HEK293T (cell line): ENCODE data around the gene CD79A.
"Not testable (repeated sequence)": the region's sequence is repeated elsewhere in the genome, so short reads cannot be mapped to it uniquely, and the experiment has no call there.

ENCODE experiments used
- CTCF ChIA-PET: fragments of 350-600 bp; formaldehyde crosslinking; extraction: SDS; loops from one replicate; lab custom pipeline; 2021; ENCODE audit warnings: antibody characterized with exemption, inconsistent platforms; lab: Yijun Ruan, JAX
- POLR2A ChIA-PET: fragments of 350-600 bp; formaldehyde crosslinking; extraction: SDS; loops from one replicate; lab custom pipeline; 2020; ENCODE audit warnings: antibody characterized with exemption, inconsistent platforms; lab: Yijun Ruan, JAX
- DNase-seq: peaks from one replicate; pipeline ENCODE4 v3.0.0; 2012; ENCODE audit warnings: mixed read lengths; ENCODE audit errors: extremely low spot score
- ARNT ChIP-seq: fragments of 450-650 bp; IDR thresholded peaks from 2 replicates; pipeline ENCODE4 v1.6.1; 2017; ENCODE audit warnings: mild to moderate bottlenecking
- BHLHE40 ChIP-seq: fragments of 450-650 bp; IDR thresholded peaks from 2 replicates; pipeline ENCODE4 v1.6.1; 2016; ENCODE audit warnings: mild to moderate bottlenecking, moderate library complexity, borderline replicate concordance
- CTBP1 ChIP-seq: fragments of 450-650 bp; IDR thresholded peaks from 2 replicates; pipeline ENCODE4 v1.6.1; 2016; ENCODE audit warnings: borderline replicate concordance
- ELF4 ChIP-seq: fragments of 450-650 bp; IDR thresholded peaks from 2 replicates; pipeline ENCODE4 v1.6.1; 2017; ENCODE audit warnings: antibody characterized with exemption
- FOXA1 ChIP-seq: fragments of 450-650 bp; IDR thresholded peaks from 2 replicates; pipeline ENCODE4 v1.6.1; 2016; ENCODE audit warnings: mild to moderate bottlenecking
- FOXK2 ChIP-seq: fragments of 450-650 bp; IDR thresholded peaks from 2 replicates; pipeline ENCODE4 v1.6.1; 2016; ENCODE audit warnings: mild to moderate bottlenecking
- FOXM1 ChIP-seq: fragments of 450-650 bp; IDR thresholded peaks from 2 replicates; pipeline ENCODE4 v1.6.1; 2017; ENCODE audit warnings: mild to moderate bottlenecking, borderline replicate concordance
- HDGF ChIP-seq: fragments of 450-650 bp; IDR thresholded peaks from 2 replicates; pipeline ENCODE4 v1.6.1; 2017; ENCODE audit warnings: antibody characterized with exemption, borderline replicate concordance
- L3MBTL2 ChIP-seq: fragments of 450-650 bp; conservative IDR thresholded peaks from 2 replicates; pipeline ENCODE4 v1.6.1; 2016; ENCODE audit warnings: mild to moderate bottlenecking
- LEF1 ChIP-seq: fragments of 450-650 bp; IDR thresholded peaks from 2 replicates; pipeline ENCODE4 v1.6.1; 2017; ENCODE audit warnings: mild to moderate bottlenecking, borderline replicate concordance
- NFRKB ChIP-seq: fragments of 450-650 bp; IDR thresholded peaks from 2 replicates; pipeline ENCODE4 v1.6.1; 2016; ENCODE audit warnings: mild to moderate bottlenecking, moderate library complexity
- PKNOX1 ChIP-seq: fragments of 450-650 bp; IDR thresholded peaks from 2 replicates; pipeline ENCODE4 v1.6.1; 2016
- SP1 ChIP-seq: fragments of 450-650 bp; IDR thresholded peaks from 2 replicates; pipeline ENCODE4 v1.6.1; 2017
- SUZ12 ChIP-seq: fragments of 450-650 bp; IDR thresholded peaks from 2 replicates; pipeline ENCODE4 v1.6.1; 2016; ENCODE audit warnings: mild to moderate bottlenecking
- TARDBP ChIP-seq: fragments of 450-650 bp; IDR thresholded peaks from 2 replicates; pipeline ENCODE4 v1.6.1; 2016
- ZNF384 ChIP-seq: fragments of 450-650 bp; IDR thresholded peaks from 2 replicates; pipeline ENCODE4 v1.6.1; 2016

CD79A gene

DNA sequence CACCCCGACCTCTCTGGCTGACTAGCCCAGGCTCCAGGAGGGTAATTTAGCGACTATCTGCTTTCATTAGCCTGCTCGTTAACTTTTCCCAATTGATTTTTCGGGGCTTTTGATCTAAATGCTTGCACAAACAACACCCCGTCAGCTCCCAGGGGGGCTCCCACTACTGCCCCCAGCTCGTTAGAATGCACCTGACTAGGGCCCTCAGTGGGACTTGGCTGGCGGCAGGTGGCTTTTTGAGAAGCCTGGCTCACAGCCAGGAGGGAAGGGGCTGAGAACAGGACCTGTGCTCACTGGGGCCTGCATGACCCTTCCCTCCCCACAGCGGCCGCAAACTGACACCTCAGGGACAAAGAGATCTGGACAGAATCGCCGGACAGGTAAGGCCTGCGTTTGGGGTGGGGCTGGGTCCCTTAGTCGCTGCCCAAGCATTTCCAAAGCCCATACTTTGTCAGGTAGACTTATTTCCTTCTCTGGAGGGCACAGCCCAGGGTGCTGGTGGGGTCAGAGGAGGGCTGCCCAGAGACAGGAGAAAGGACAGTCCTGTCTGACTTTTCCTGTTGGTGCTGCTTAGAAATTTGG lies 7.6 kb upstream of the CD79A start:
- TF ChIP-seq TARDBP, result no peak
- no peak for TF ChIP-seq SP1
- TF ChIP-seq ELF4, result no peak
- no peak for TF ChIP-seq PKNOX1
- TF ChIP-seq NFRKB, result no peak
- TF ChIP-seq FOXM1, result no peak
- no peak for TF ChIP-seq HDGF
- TF ChIP-seq FOXA1, result no peak
- POLR2A ChIA-PET, result interaction anchor here (1.0 kb wide), 1 partner anchor 9 kb away, joined by 7 read pairs; the partner anchor contains the start of gene RPS19
- CTCF ChIA-PET, result no interaction called here
- DNase-seq, result no peak

DNA sequence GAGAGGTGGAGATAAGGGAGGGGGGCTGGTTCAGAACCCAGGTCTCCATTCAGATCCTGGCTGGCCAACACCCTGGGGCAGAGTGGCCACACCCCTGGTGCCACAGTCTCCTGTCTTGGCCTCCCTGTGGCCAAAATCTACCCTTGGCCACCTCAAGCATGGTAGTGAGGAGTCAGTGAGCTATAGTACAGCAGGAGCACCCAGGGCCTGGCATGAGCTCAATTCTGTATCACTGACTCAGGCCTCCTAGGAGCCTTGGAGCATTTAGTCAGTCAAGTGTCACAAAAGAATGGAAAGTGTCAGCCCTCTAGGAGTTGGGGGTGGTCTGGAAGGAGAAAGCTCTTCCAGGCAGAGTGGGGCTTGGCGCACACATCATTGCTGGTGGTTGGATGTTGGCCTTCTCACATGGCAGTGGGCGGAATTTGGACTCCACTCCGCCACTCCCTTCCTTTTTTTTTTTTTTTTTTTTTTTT lies 6.6 kb upstream of the CD79A start:
- no peak for TF ChIP-seq SP1
- ChIA-PET CTCF (no interaction called here), POLR2A (interaction anchor here (4.1 kb wide), 1 partner anchor 11 kb away, joined by 43 read pairs; the partner anchor contains the start of gene RPS19)
- DNase-seq, result no peak

- POLR2A ChIA-PET, result interaction anchor here (2.7 to 4.1 kb wide), 2 partner anchors 12 to 87 kb away, joined by 15 to 43 read pairs; partner anchors contain the start of genes RABAC1 and RPS19
Measured at GRCh38 chr19:41871573-41872383, 5.3 kb upstream of the CD79A start.

DNA sequence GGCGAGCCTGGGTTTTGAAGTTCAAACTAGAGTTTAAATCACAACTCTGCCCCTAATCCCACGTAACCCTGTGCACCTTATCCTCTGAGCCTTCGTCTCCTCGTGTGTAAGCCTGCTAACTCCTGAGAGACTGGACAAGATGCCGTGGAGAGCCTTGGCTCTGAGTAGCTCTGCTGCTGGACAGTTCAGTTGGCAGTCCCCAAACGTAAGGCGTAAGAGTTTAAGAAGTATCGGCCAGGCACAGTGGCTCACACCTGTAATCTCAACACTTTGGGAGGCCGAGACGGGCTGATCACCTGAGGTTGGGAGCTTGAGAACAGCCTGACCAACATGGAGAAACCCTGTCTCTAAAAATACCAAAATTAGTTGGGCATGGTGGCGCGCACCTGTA lies 4.7 kb upstream of the CD79A start:
- POLR2A ChIA-PET, result interaction anchor here (1.2 to 4.1 kb wide), 3 partner anchors 13 to 509 kb away, joined by 3 to 43 read pairs (median 15); partner anchors contain the start of genes B9D2, RABAC1 and RPS19
- DNase-seq, result no peak
- TF ChIP-seq L3MBTL2, result no peak
- 0 out of 2 replicates have a peak, but pooled peaks have one; percentile 16 for TF ChIP-seq BHLHE40
- CTCF ChIA-PET, result interaction anchor here (0.8 to 2.1 kb wide), 4 partner anchors 69 to 163 kb away, joined by 3 to 9 read pairs (median 3); no protein-coding TSS in a partner anchor

More at GRCh38 chr19:41871573-41872383, 5.3 kb upstream of the CD79A start:
- CTCF ChIA-PET, result no interaction called here
- TF ChIP-seq L3MBTL2, result no peak
- no peak for DNase-seq

- ChIA-PET POLR2A (interaction anchor here (0.8 to 4.1 kb wide), 7 partner anchors 10 to 509 kb away, joined by 3 to 43 read pairs (median 4); partner anchors contain the start of genes B9D2, RABAC1 and RPS19), CTCF (interaction anchor here (0.8 to 2.1 kb wide), 6 partner anchors 9 to 162 kb away, joined by 3 to 9 read pairs (median 3); no protein-coding TSS in a partner anchor)
- TF ChIP-seq ELF4 (no peak), HDGF (no peak), CTBP1 (no peak), NFRKB (no peak), TARDBP (no peak), FOXK2 (no peak), SP1 (no peak), FOXM1 (no peak), SUZ12 (no peak), BHLHE40 (no peak), ARNT (no peak), ZNF384 (no peak)
- DNase-seq, result peak; percentile 69
Measured at GRCh38 chr19:41872775-41873647, 4.1 kb upstream of the CD79A start.

GRCh38 chr19:41875973-41876372 lies 1.1 kb upstream of the CD79A start:
- CTCF ChIA-PET, result interaction anchor here (0.8 to 1.2 kb wide), 2 partner anchors 58 to 152 kb away, joined by 3 read pairs; no protein-coding TSS in a partner anchor
- DNase-seq, POLR2A ChIA-PET: not testable (repeated sequence)

DNA sequence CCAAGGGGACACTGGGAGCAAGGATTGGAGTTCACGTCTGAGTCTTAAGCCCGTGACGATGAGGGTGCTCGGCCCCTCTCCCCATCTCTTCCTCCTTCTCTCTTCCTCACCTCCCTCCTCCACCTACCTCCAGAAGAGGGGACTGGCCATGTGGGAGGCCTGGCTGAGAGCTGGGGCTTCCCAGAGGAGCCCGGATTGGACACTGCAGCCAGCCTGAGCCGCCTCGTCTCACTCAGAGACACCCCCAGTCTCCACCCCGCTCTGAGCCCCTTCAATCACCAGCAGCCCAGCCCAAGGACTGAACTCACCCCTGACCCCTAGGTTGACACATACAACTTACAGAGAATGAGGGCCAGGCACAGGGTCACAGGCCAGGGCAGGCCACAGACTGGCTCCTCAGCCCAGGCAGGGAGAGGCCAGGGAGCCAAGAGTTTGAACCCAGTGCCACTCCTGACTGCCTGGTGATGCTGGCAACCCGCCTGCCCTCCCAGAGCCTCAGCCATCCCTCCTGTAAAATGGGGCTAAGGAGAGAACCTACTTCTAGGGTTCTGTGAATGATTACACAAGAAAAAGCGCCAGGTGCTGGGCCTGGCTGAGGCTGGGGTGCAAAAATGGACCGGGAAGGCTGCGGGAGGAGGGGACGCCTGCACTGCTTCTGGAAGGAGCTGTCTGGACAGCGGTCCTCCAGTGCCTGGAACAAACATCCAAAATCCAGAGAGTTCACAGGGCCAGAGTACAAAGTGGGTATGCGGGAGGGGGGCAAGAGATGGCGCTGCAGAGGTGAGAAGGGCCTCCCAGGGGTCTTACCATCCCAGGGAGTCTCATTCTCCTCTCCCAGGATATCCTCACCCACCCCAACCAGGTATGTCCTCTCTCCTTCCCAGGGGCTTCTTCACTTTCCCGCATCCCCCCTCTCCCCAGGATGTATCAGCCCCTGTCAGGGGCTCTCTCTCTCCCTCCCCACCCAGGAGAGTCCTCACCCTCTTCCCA lies 1.1 kb downstream of the CD79A start:
- ChIA-PET POLR2A (no interaction called here), CTCF (no interaction called here)
- TF ChIP-seq SUZ12, result no peak
- TF ChIP-seq ZNF384, result no peak
- TF ChIP-seq FOXM1, result no peak
- no peak for TF ChIP-seq NFRKB
- TF ChIP-seq LEF1, result no peak
- no peak for TF ChIP-seq FOXA1
- TF ChIP-seq FOXK2, result no peak
- TF ChIP-seq BHLHE40, result no peak
- no peak for TF ChIP-seq TARDBP
- TF ChIP-seq HDGF, result no peak
- TF ChIP-seq ARNT, result no peak
- TF ChIP-seq L3MBTL2, result no peak
- no peak for DNase-seq
